SH-SY5Y (cell line): ENCODE results near the gene ATP13A2.

Experiments used
- GATA2 ChIP-seq: IDR thresholded peaks from 2 replicates; pipeline ENCODE4 v1.6.1; 2011; ENCODE audit warnings: mild to moderate bottlenecking, low read depth, low read length
- GATA3 ChIP-seq: IDR thresholded peaks from 2 replicates; pipeline ENCODE4 v1.6.1; 2011; ENCODE audit warnings: low read depth, mild to moderate bottlenecking, low read length, moderate library complexity

GRCh38 chr1:16954579-16954978, 57.1 kb downstream of the ATP13A2 start:
- no peak for TF ChIP-seq GATA2
- TF ChIP-seq GATA3 = no peak
